Gastrocnemius medialis (tissue), 4 donors: ENCODE measurements around the gene TMEM161A. TPM values are rescaled to one million over a fixed set of nuclear protein-coding genes. Genes with fewer than 3 reads are reported as not detected.

ENCODE experiments used
- ATAC-seq, 2 donors: fragments of 150-250 bp; one replicate each; pipeline ENCODE4 v1.9.1; 2016
- DNase-seq, 2 donors: peaks; one replicate each; pipeline ENCODE4 v3.0.0-alpha.2; 2019
- H3K27ac ChIP-seq, 4 donors: fragments of 200-600 bp; sonication (generic); 1 replicate in 1 of 4; 2 replicates in 3 of 4; pipeline ENCODE4 v1.5.1; 2016 to 2018; ENCODE audit warnings: mild to moderate bottlenecking in 2 of 4, moderate library complexity in 1 of 4
- H3K27me3 ChIP-seq, 3 donors: fragments of 200-600 bp; sonication (generic) in 2 of 3; 1 replicate in 1 of 3; 2 replicates in 2 of 3; pipeline versions ENCODE4 v1.5.1 to v1.6.0; 2016 to 2019; ENCODE audit warnings: mild to moderate bottlenecking in 1 of 3, moderate library complexity in 1 of 3
- H3K36me3 ChIP-seq, 2 donors: fragments of 200-600 bp; sonication (generic) in 1 of 2; one replicate each; pipeline ENCODE4 v1.5.1; 2017 to 2018
- H3K4me1 ChIP-seq, 2 donors: fragments of 200-600 bp; sonication (generic) in 1 of 2; one replicate each; pipeline ENCODE4 v1.5.1; 2016 to 2017; ENCODE audit warnings: mild to moderate bottlenecking in 2 of 2
- H3K4me3 ChIP-seq, 4 donors: fragments of 200-600 bp; sonication (generic) in 3 of 4; 1 replicate in 1 of 4; 2 replicates in 3 of 4; pipeline ENCODE4 v1.5.1; 2016 to 2019; ENCODE audit warnings: mild to moderate bottlenecking in 2 of 4
- H3K9me3 ChIP-seq, 3 donors: fragments of 200-600 bp; sonication (generic) in 2 of 3; 1 replicate in 1 of 3; 2 replicates in 2 of 3; pipeline ENCODE4 v1.5.1; 2016 to 2019
- CTCF ChIP-seq, 5 experiments: fragments of 450-650 bp in 3 of 5; fragments of 200-600 bp in 2 of 5; sonication (generic) in 2 of 5; IDR thresholded peaks in 4 of 5; conservative IDR thresholded peaks in 1 of 5; 1 replicate in 4 of 5; 2 replicates in 1 of 5; pipeline ENCODE4 v1.5.1; 2016 to 2019; ENCODE audit warnings: antibody characterized with exemption in 5 of 5, mild to moderate bottlenecking in 3 of 5, moderate library complexity in 3 of 5
- POLR2A ChIP-seq, 2 donors: fragments of 450-650 bp; IDR thresholded peaks; one replicate each; pipeline ENCODE4 v1.6.1; 2017; ENCODE audit warnings: antibody characterized with exemption in 2 of 2, mild to moderate bottlenecking in 2 of 2, moderate library complexity in 2 of 2
- in situ Hi-C, 4 donors: fragments of 200-750 bp; cut with MboI; loops; one replicate each; pipeline versions ENCODE4 v1.15.0 to v1.8.0; 2017; ENCODE audit warnings: low sequenced_read_pairs in 4 of 4
- intact Hi-C: fragments of 100-400 bp; cut with DNase I; formaldehyde crosslinking; loops from one replicate; pipeline ENCODE4 v1.15.1; 2023; ENCODE audit warnings: low total_unique reads
- total RNA-seq, 4 donors: library from RNA; depleted of rRNA; stranded (reverse); fragments of >200 nt; gene quantifications; one replicate each; pipeline versions ENCODE4 v1.1.0 to v1.2.3, GENCODE V29; 2016

TMEM161A gene
- total RNA-seq, 4 donors from 2014 or later = 30.1 to 52.1 (median 42.8) TPM

GRCh38 chr19:19095691-19096090 lies 42.6 kb downstream of the TMEM161A start:
- Histone ChIP-seq H3K27ac (peak overlapping the region in 1 of 4 donors; percentile 6), H3K9me3 (no peaks in the 10 kb centered on the region), H3K4me3 (no peak overlapping the region), H3K27me3 (no peaks in the 10 kb centered on the region), H3K36me3 (peaks cover 0 to 11% of the 10 kb centered on the region in 2 donors), H3K4me1 (peaks cover 3% of the 10 kb centered on the region in 2 donors)
- TF ChIP-seq POLR2A (IDR thresholded peaks at IDR 0.05) (no peak), CTCF (IDR thresholded peaks at IDR 0.05 in 4 of 5, conservative IDR thresholded peaks at IDR 0.05 in 1 of 5) (no peak)
- ATAC-seq = no peak
- in situ Hi-C loops = no loop called here
- no peak for DNase-seq
- intact Hi-C loops = no loop called here

GRCh38 chr19:19094513-19094912 lies 43.8 kb downstream of the TMEM161A start:
- ATAC-seq (no peak), DNase-seq (no peak)
- no peaks in the 10 kb centered on the region for H3K9me3 ChIP-seq
- intact Hi-C loops = no loop called here
- no peak overlapping the region for H3K4me3 ChIP-seq
- H3K36me3 ChIP-seq = peaks cover 0 to 11% of the 10 kb centered on the region in 2 donors
- H3K27ac ChIP-seq = peak overlapping the region in 1 of 4 donors; percentile 6
- peaks cover 3% of the 10 kb centered on the region in 2 donors for H3K4me1 ChIP-seq
- in situ Hi-C loops = no loop called here
- TF ChIP-seq POLR2A (IDR thresholded peaks at IDR 0.05) = no peak
- TF ChIP-seq CTCF (IDR thresholded peaks at IDR 0.05 in 4 of 5, conservative IDR thresholded peaks at IDR 0.05 in 1 of 5) = no peak
- no peaks in the 10 kb centered on the region for H3K27me3 ChIP-seq

- in situ Hi-C loops = no loop called here
- intact Hi-C loops = no loop called here
Measured at GRCh38 chr19:19087676-19088075, 50.6 kb downstream of the TMEM161A start.

GRCh38 chr19:19083413-19084178 lies 54.7 kb downstream of the TMEM161A start:
- Histone ChIP-seq H3K9me3 (no peaks in the 10 kb centered on the region), H3K4me1 (peaks cover 13 to 28% of the 10 kb centered on the region in 2 donors), H3K36me3 (no peaks in the 10 kb centered on the region), H3K27ac (peak overlapping the region in 3 of 4 donors; percentile 64 to 78 (median 64)), H3K4me3 (no peak overlapping the region), H3K27me3 (no peaks in the 10 kb centered on the region)
- DNase-seq (peak in 1 of 2 donors; percentile 63), ATAC-seq (peak; percentile 33 to 62)
- no peak for TF ChIP-seq CTCF (IDR thresholded peaks at IDR 0.05 in 4 of 5, conservative IDR thresholded peaks at IDR 0.05 in 1 of 5)
- TF ChIP-seq POLR2A (IDR thresholded peaks at IDR 0.05) = no peak
- in situ Hi-C loops = no loop called here
- intact Hi-C loops = no loop called here

More at GRCh38 chr19:19087676-19088075, 50.6 kb downstream of the TMEM161A start:
- ATAC-seq = no peak
- Histone ChIP-seq H3K27me3 (no peaks in the 10 kb centered on the region), H3K27ac (peak overlapping the region in 1 of 4 donors; percentile 2), H3K36me3 (no peaks in the 10 kb centered on the region), H3K4me1 (peaks cover 9 to 13% of the 10 kb centered on the region in 2 donors), H3K9me3 (no peaks in the 10 kb centered on the region), H3K4me3 (no peak overlapping the region)
- DNase-seq = no peak
- no peak for TF ChIP-seq POLR2A (IDR thresholded peaks at IDR 0.05)
- TF ChIP-seq CTCF (IDR thresholded peaks at IDR 0.05 in 4 of 5, conservative IDR thresholded peaks at IDR 0.05 in 1 of 5) = no peak
